HG03378 (cell line): Measurements from ENCODE around the gene HIGD1C.
A peak's percentile ranks its signal among the peaks of the same experiment; 100 is the strongest.
"Not testable (repeated sequence)": the region's sequence is repeated elsewhere in the genome, so short reads cannot be mapped to it uniquely, and the experiment has no call there.

Experiments used
- ATAC-seq: cut with Tn5 transposase; IDR thresholded peaks from one replicate; pipeline ENCODE4 v1.9.1; 2021; ENCODE audit warnings: mild to moderate bottlenecking, moderate library complexity; ENCODE audit not compliant: unreplicated experiment

The HIGD1C gene

DNA sequence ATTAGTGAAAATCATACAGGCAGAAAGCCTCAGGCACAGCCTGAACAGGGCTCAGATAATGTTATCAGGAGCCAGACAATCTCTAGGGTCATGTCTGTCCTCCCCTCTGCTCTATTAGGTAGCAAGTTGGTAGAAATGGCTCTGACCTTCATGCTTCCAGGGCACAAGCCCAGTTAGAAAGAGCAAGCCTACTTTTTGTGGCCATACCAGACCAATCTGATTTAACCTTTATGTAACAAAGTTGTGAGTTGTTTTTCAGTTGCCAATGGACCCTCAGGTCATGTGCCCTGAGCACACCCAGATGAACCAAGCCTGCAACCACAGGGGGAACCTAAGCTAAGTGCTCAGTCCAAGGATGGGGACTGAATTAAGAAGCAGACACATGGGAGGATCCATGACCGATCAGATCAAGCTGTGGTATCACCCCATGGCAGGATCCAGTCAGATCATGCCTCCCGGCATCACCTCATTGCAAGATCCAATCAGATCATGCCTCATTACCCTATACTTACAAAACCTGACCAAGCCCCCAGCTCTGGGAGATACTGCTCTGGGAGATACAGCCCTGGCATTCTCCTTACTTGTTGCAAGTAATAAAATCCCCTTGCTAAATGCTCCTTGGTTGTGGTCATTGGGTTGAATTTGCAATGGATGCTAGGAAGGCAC is 18.8 kb upstream of the HIGD1C start:
- no peak for ATAC-seq

DNA sequence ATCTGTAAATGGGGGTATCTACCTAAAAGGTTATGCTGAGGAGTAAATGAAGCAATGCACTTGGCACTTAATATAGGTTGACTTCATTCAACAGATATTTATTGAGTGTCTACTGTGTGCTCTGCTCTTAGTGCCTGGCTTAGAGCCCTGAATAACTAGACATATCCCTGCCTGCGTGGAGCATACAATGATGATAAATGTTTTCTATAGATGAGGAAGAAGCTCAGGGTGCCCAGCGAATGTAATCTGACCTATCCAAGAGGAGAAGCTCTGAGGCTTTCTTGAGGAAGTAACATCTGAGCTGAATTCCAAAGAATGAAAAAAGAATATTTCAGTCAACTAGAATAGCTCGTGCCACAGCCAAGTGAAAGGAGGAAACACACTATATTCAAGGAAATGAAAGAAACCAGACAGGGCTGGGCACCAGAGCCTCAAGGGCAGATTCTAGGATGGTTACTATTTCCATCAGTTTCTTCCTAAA is 17.9 kb upstream of the HIGD1C start:
- no peak for ATAC-seq

DNA sequence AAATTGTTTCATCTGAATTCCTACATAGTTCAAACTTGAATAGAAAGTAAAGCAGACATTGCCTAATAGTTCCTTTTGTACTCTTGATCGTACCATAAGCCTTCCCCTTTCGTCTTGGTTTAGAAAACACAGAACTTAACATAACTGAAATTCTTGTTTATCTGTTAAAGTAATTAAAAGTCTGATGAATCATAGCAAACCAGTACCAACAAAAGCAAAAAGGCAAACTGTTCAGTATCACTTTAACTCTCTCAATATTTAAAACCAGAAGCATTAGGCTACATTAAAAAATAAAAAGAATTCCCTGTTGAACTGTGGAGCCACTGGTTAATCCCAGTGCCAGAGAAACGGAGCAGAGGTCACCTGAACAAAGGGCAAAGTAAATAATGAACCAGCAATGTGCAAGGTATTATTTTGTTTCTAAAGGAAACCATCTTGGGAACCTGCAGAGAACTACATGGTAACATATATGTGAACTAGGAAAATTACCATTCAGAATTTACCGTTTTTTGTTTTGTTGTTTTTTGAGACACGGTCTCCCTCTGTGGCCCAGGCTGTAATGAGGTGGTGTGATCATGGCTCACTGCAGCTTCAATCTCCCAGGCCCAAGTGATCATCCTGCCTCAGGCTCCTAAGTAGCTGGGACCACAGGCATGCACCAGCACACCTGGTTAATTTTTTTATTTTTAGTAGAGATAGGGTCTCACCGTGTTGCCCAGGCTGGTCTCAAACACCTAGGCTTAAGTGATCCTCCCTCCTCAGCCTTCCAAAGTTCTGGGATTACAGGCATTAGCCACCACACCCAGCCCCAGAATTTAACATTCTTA is 17.1 kb upstream of the HIGD1C start:
- no peak for ATAC-seq

DNA sequence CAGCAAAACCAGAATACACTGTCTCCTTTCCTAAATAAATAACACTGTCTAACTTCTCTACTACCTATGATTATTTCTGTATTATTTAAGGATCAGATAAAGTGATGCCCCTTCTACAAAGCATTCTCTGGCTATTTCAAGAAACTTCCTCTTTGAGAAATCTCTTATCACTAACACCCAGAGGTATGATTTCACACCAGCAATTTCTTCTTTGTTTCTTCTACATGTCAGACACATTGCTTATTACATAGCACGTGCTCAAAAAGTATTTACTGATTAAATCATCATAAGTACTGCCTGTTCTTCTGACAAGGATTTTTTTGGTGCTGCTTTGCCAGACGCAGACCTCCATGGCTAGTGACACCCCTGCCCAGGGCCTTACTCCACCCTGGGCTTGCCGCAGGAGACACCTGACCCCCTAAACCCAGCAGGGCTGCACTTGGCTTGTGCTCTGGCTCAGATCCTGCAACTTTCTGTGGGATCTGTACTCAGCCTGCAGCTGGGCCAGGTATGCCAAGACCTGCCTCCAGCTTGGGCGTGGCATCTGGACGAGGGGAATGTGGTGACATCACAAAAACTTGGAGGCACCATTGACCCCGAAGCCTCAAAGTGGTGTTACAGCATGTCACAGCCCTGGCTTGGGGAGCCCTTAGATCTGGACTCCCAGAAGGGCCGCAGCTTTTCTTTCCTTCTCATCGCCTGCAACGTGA is 15.4 kb upstream of the HIGD1C start:
- ATAC-seq = no peak

DNA sequence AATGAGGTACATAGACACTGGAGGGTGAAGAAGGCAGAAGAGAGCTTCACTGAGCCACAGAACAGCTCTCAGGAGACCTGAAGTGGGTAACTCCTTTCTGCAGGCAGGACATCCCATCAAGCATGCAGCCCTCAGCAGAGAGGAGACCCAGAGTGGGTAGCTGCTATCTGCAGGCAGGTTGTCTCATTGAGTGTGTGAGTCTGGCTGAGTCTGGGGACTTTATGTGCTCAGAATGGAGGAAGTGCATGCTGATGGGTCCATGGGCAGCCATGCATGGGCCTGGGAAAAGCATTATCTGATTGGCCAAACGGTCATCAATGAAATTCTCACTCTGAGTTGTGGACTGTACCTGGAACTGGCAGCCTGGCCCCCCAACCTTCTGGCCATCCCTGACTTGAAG is 14.7 kb upstream of the HIGD1C start:
- no peak for ATAC-seq

DNA sequence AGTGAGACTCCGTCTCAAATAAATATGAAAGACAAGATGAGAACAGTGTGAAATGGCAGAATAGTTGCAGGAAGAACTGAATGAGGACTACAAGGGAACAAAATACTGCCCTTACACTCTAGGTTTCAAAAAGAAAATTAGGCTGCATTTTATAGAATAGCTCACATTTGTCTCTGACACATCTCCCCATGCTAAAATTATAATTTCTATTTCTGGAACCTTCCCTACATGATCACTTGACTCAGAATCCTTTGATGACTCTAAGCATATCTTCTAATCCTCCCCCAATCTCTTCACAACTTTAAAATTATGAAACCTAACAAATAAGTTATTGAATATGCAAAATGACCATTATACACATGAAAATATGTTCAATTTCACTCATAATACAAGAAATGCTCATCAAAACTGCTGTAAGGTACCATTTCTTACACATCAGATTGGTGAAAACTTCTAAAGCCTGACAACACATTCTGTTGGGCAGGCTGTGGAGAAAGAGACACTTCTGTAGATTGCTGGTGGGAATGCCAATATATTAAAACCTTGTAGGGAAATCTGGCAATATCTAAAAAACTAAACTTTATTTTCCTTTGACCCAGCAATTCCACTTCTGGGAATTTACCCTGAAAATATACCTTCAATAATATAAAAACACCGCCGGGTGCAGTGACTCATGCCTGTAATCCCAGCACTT is 4.3 kb upstream of the HIGD1C start:
- ATAC-seq = no peak

DNA sequence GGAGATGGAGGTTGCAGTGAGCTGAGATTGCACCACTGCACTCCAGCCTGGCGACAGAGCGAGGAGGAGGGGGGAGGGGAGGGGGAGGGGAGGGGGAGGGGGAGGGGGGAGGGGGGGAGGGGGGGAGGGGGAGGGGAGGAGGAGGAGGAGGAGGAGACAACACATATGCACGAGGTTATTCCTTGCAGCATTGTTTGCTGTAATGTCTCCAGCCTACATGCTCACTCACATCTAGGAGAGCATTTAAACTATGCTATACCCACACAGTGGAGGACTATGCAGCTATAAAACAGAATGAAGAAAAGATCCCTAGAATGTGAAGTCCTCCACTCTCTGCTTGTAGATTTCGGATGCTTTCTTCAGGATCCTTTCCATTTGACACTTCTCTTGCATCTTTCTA is 3.5 kb upstream of the HIGD1C start:
- no peak for ATAC-seq

DNA sequence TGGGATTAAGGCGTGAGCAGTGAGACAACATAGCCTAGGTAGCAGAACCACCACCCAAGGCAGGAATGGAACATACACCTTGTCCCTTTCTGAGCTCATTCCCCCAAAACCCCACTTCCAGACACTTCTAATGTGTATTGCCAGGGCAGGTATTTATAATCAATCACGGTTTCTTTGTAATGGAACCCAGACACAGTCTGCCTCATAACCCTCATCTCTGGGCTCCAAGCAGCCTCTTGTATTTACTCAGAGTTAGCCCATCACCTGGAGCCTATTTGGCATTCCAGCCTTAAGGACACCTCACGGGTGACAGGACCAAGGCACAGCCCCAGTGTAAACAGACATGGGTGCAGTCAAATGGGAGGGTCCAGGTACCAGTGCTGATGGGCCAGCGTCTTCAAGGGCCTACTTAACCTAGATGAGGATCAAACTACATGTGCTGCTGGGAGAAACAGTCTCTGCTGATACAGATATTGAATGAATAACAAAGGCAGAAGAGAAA is 2.5 kb upstream of the HIGD1C start:
- ATAC-seq = no peak

DNA sequence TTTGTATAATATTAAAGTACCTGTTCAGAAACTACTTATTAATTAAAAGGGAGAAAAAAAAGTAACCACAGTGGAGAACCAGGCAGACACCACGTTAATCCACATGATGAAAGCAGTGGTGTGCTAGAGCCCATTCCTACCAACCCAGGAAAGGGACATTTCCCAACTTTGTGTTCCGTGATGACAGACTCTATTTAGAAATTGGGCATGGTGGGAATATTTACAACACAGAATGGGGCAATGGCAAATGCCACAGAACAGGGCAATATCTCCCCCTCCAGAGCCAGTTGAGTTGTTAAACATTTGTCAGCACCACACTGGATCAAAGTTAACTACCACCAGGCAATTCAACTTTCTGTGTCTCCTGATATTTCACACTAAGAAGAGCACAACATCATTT is 1.2 kb upstream of the HIGD1C start:
- ATAC-seq = no peak

DNA sequence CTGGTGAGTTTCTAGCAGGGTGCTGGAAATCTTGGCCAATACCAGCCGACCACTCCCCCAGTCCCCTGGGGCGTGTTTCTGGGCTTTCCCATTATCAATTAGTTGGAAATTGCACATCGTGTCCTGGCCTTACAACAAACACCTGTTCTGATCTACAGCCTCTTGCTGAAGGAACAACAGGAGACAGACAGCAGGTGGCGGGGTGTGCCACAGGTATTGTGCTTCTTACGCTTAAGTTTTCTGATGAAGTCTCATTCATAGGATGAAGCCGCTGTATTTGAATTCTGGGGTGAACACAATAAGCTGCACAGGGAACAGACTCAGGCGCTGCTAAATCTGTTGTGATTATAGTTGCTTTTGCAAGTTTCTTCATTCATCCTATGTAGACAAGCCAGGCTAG is 703 bp downstream of the HIGD1C start:
- no peak for ATAC-seq

DNA sequence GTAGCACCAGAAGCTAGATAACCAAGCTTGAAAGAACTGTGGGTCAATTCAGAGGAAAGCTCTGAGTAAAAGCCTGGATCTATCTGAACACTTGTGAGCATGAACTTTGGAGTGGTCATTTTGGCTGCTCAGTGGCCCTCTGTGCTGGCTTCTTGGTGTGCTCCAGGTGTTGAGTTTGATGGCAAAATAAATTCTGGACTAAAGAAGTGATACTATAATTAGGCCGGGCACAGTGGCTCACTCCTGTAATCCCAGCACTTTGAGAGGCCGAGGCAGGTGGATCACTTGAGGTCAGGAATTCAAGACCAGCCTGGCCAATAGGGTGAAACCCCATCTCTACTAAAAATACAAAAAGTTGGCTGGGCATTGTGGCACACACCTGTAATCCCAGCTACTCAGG is 2.4 kb downstream of the HIGD1C start:
- not testable (repeated sequence) for ATAC-seq

DNA sequence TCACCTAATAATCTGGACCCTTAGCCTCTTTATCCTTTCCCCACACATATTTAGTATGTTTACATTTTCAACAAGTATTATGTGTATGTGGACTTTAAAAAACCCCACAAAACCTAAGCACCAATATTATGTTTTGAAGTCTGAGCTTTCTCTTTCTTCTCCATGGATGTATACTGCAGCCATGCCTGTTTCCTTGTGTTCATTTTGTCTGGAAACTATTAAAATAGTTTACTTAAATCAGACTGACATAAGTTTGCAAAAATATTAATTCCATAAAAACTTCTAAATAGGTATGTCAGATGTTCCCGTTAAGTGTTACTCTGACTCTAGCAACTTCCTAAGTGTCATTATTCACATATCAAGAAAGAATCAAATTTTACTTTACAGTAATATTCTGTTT is 2.9 kb downstream of the HIGD1C start:
- no peak for ATAC-seq

DNA sequence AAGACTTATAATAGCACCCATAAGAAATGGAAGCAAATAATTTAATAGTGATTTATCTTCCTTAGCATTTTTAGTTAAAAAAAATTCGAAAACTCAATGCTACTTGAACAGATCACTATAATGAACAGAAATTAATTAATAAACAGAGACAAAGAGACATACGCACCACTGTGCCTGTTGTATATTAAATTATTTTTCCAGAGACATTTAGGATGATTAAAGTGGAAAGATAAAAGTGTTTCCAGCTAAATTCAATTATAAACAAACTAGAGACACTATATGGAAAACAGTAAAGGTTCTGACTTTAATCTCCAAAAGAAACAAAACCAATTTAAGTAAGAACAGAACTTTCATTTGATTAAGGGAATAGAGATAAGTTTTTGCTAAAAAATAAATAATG is 3.4 kb downstream of the HIGD1C start:
- no peak for ATAC-seq

DNA sequence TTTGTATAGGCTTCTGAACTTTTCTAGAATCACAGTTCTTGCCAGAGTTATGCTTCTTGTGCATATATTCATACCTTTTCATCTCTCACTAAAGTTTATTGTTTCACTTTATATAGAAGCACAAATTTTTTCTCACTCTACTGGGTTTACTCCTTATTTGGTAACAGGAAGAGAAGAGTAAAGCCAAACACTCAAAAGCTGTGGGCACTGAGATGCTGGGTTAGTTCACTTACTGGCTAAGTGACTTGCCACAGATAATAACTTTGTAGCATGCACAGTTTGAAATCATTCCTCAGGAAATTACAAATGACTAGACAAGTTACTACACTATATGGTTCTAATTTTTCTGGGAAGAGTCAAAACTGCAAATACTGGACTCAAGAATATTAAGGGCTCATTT is 7.8 kb downstream of the HIGD1C start:
- ATAC-seq = no peak

DNA sequence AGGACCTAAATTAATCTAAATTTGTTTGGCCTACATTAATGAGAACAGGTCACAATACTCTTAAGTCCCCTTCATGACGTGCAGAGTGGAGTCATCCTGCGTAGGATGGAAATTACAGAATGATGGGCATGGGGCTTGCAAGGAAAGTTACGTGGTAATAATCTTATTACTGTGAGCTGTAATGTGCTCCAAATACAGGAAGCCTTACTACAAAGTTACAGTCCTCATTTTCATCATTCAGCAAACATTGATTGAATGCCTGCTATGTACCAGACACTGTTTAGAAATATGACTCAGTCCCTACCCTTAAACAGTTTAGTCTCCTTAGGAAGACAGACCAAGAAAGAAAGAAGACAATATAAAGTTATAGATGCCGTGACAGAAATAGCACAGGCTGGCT is 9.4 kb downstream of the HIGD1C start:
- no peak for ATAC-seq

DNA sequence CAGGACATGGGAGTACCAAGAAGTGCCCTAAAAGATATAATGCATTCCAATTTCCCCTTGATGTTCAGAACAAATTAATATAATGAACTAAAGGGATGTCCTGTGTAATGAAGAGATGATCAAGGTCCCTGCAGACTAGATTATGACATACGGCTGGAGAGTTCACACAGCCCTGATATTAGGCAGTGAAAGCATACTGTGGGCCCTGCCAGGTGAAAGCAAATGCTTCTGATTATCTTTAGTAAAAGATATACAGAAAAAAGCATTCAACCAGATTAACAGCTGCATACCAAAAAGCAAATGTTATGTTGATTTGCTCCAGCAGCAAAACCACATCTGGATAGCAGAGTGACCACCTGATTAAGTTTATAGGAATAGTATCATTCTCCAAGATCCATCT is 12.1 kb downstream of the HIGD1C start:
- ATAC-seq = no peak

DNA sequence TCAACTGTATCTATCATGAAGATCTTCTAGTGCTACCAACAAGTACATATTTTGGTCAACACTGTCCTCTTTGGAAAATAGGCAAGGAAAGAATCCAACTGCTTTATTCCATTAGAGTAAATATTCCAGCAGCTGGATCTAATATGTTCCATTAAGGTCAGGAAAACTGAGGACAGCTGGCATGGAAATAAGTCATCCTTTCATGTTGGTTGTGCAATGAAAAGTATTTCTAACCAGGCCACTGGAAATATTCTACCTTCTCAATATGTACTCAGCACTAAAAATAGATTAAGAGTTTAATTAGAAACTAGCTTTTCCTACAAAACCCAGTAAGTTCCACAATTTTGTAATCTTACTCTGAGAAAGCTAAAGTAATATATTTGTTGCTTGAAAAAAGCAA is 19.6 kb downstream of the HIGD1C start:
- no peak for ATAC-seq

DNA sequence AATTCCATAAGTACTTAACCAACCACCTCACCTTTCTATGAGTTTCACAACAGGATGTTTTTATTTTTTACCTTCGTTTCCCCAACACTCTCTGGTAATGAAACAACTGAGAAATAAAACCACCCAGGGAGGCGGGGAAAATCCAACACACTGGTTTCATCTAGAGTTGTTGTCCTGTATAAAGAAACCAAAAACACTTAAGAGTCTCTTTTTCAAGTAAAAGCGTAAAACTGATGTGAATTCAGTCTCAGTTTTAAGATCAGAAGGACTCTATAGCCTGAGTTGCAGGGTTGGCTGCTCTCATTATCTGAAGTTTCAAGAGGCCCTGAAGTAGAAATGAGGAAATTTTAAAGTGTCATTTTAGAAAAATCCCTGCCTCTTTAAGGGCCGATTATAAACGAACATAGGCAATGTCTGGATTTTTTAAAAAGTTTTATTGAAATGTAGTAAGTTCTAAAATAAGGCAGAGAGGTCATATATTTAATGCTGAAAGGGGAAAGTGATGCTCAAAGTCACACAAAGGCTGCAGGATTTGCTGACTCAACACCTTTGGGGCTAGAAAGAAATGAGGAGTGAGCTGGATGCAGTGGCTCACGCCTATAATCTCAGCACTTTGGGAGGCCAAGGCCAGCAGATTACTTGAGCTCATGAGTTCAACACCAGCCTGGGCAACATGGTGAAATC is 27.2 kb downstream of the HIGD1C start:
- ATAC-seq = peak; percentile 60

DNA sequence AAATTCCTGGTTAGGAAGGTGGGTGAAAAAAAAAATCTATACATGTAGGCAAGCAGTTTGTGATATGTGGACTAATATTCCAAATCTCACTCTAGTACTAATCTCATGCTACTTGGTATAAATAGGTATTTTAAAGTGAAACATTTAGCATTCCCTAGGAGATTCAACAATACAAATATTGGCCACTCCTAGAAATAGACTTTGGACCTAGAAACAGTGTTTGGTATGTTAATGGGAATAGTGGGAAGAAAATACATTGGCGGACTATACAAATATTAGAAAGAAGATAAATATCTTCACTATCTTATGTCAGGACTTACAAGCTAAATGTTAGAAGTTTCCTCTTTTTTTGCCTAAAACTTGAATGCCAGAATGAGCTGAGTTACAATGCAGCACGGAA is 28.2 kb downstream of the HIGD1C start:
- no peak for ATAC-seq
